OCI-M2 (cell line): ENCODE measurements around the gene RAB34.

Source experiments
- DNase-seq: peaks from one replicate; lab custom pipeline; 2025; ENCODE audit not compliant: unreplicated experiment; lab: John Stamatoyannopoulos, UW

RAB34 gene

GRCh38 chr17:28717578-28718332 is at the start of gene RAB34:
Gene RAB34 (minus strand): TSS chr17:28717868. CDS start chr17:28717266, 602 bp downstream.
- DNase-seq: no peak

- no peak for DNase-seq
Observed at GRCh38 chr17:28765038-28765437, 47.4 kb upstream of the RAB34 start.

- DNase-seq: no peak
Observed at GRCh38 chr17:28763804-28764266, 46.2 kb upstream of the RAB34 start.

- no peak for DNase-seq
Observed at GRCh38 chr17:28763137-28763799, 45.6 kb upstream of the RAB34 start.

GRCh38 chr17:28760601-28761562 is 43.2 kb upstream of the RAB34 start:
- no peak for DNase-seq

- DNase-seq: no peak
Observed at GRCh38 chr17:28759256-28759865, 41.7 kb upstream of the RAB34 start.

- DNase-seq: no peak
Observed at GRCh38 chr17:28758411-28759121, 40.9 kb upstream of the RAB34 start.

- DNase-seq: no peak
Observed at GRCh38 chr17:28756049-28756804, 38.6 kb upstream of the RAB34 start.

GRCh38 chr17:28755486-28755885 is 37.8 kb upstream of the RAB34 start:
- DNase-seq: no peak

GRCh38 chr17:28751600-28752366 is 34.1 kb upstream of the RAB34 start:
- DNase-seq: no peak

GRCh38 chr17:28750178-28751047 is 32.7 kb upstream of the RAB34 start:
- DNase-seq: peak; percentile 54

GRCh38 chr17:28749516-28750177 is 32.0 kb upstream of the RAB34 start:
- no peak for DNase-seq

- DNase-seq: no peak
Observed at GRCh38 chr17:28748852-28749515, 31.3 kb upstream of the RAB34 start.

- no peak for DNase-seq
Observed at GRCh38 chr17:28747801-28748750, 30.4 kb upstream of the RAB34 start.

- no peak for DNase-seq
Observed at GRCh38 chr17:28747051-28747691, 29.5 kb upstream of the RAB34 start.
